GM18909 (cell line): ENCODE measurements around the gene CEP70.
"Not testable (repeated sequence)": the region's sequence is repeated elsewhere in the genome, so short reads cannot be mapped to it uniquely, and the experiment has no call there.

Source experiments
- ATAC-seq: cut with Tn5 transposase; IDR thresholded peaks from one replicate; pipeline ENCODE4 v1.9.1; 2021; ENCODE audit warnings: mild to moderate bottlenecking; ENCODE audit not compliant: unreplicated experiment, poor library complexity

Gene CEP70

DNA sequence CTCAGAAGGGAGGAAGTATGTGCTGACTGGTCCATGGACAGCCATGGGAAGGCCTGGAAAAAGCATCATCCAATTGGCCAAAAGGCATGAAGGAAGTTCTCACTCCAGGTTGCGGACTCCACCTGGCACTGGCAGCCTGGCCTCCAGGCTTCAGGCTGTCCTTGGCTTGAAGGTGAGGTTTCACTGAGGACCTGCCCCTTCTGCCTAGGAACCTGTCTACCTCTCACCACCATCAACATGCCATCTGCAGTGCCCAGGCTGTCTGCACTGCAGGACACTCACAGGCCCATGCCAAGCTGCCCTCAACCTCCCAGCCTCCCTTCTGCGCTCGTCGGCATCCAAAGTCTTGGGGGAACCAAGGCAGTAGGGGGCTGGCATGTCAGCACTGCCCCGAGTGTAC is 51.1 kb downstream of the CEP70 start:
- no peak for ATAC-seq

DNA sequence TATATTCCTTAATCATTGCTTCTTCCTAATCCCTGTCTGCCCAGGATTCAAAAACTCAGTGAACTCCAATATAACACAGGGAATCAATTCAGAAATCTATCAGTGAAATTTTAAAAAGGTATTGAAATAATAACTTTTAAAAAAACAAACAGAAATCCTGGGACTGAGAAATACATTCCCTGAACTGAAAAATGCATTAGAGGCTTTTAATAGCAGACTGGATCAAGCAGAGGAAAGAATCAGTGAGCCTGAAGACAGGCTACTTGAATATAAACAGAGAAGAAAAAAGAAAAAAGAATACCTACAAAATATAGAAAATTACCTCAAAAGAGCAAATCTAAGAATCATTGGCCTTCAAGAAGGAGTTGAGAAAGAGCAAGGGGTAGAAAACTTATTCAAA is 54.7 kb downstream of the CEP70 start:
- ATAC-seq = no peak

DNA sequence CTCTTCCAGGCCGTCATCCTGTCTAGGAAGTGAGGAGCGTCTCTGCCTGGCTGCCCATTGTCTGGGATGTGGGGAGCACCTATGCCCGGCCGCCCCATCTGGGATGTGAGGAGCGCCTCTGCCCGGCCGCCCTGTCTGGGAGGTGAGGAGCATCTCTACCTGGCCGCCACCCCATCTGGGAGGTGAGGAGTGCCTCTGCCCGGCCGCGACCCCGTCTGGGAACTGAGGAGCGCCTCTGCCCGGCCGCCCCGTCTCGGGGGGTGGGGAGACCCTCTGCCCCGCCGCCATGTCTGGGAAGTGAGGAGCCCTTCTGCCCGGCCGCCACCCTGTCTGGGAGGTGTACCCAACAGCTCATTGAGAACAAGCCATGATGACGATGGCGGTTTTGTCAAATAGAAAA is 72.6 kb downstream of the CEP70 start:
- not testable (repeated sequence) for ATAC-seq

DNA sequence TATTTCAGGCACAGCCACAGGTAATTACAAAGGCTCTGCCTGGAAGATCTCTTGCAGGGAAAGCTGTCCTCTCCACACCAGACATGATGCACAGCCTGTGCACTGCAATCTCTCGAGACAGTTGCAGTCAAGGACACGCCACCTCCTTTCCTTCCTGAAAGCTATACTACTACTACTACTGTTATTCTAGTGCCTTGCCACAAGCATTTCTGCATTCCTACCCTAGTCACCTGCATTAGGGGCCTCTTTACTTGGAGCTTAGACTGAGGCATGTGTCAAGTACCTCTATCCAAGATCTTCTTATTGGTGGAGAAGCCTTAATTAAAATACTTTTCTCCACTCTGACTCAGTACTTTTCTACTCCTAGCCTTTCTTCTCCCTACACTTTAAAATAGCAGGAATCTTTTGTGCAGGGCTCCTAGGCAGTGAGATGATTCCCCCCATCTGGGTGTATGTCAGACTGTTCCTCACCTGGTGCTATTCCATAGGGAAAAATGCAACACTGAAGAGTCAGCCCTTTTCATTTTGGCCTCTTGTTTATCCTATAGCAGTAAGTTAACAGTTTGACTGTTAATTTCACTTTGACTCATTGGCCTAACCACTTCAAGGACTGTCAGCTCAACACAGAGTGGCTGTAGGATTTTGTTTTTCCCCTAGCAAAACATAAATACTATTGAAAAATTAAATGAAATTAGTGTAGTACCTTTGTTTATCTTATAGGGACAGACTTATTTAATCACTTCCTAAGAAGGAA is 80.8 kb downstream of the CEP70 start:
- peak; percentile 77 for ATAC-seq

DNA sequence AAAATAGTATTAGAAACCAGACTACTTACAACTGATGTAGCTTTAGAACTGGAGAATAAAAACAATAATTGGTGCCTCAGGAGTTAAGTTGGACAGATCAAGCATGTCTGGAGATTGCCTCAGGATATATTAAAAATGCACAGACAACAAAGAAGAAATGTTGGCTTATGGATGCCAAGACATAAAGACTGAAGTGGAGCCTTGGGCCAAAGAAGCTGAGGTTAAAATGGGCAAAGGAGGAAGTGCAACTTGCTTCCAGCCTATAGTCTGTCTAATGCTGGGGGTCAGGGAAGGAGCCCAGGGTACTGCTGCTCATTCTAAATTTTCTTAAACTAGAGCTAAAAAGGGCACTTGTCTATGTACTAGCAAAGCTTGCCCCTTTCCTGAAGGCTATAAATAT is 82.1 kb downstream of the CEP70 start:
- ATAC-seq = no peak

DNA sequence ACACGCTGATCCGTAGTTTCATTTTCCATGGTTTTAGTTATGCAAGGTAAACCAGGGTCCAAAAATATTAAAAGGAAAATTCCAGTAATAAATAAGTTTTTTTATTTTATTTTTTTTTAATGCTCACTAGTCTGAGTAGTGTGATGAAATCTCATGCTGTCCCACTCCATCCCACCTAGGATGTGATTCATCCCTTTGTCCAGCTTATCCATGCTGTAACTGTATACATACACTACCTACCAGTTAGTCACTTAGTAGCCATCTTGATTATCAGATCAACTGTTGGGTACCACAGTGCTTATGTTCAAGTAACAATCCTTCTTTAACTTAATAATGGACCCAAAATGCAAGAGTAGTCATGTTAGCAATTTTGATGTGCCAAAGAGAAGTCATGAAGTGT is 84.5 kb downstream of the CEP70 start:
- ATAC-seq = no peak

DNA sequence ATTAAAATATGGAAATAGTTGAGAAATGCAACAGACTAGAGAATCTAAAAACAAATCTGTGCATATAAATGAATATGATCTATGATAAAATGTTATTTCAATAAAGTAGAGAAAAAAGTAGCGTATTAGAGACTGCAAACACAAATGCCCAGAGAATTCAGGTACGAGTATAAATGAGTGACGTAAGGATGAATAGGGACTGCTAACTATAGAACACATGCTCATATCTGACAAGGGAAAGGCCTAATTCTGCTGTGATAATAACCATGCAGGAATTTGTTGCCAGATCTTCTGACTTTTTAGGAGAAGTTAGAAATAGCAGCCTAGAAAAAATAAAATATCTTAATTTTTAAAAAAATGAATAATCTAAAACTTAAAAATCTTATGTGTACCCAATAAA is 86.5 kb downstream of the CEP70 start:
- ATAC-seq = no peak

DNA sequence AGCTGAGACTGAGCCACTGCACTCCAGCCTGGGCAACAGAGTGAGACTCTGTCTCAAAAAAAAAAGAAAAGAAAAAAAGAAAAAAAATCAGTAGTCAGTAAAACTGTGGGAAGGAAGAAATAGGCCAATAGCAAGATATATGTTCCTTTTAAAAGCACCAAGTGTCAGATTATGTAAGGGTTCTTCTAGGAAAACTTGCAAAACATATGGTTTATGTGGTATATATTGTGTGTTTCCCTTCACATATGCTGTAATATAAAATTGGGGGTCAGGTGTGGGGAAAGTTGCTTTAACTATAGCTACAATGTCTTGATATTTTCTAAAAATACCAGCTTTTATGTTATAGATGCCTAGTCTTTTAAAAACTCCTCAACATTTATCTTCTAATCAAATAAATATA is 95.1 kb downstream of the CEP70 start:
- no peak for ATAC-seq

DNA sequence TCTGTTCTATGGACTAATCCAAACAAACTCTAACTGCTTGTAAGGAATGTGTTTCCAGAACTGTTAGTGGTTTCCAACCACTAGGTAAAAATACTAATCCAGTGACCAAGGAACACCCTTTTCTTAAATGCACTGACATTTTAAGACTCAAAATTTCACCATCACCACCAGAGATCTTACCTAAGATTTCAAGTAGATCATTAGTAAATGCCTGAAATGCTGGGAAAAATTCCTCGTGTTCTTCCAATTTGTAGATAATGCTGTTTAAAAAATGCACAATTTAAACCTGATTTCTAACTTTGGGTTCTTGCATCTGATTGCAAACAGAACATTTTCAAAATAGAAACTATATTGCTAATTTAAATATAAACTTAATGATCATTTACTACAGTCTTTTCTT is 96.2 kb downstream of the CEP70 start:
- ATAC-seq = no peak

DNA sequence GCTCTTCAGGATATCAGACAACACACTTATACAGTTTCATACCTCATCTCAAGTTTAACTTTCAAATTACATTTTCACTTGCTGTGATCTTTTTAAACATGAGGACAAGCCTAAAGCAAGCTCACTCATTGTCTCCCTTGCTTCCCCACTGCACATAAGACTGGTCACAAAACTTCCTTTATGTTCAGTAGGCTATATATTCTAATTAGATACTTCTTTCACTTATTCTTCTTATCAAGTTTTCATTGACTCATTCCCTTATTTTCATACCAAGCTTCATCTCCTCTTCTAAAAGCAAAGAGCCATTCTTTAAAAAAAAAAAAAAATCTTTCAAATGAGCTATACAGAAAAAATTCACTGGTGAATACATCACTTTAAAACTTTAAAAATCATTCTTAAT is 97.0 kb downstream of the CEP70 start:
- no peak for ATAC-seq

DNA sequence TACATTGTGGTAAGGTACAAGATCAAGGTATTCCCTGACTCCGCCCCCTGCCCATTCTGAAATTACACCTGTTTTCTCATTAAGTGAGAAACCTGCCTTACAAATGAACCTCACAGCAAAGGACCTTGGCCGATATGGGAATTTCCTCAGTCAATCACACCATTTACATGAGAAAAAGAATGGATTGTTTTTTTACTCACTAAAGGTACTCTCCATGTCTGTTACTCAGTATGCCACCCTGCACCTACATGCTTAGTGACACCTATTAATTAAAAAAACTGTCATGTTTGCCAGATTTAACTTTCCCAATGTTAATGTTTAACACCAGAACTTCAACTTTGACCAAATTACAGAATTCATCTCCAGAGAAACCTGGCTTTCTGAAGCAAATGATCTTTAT is 97.6 kb downstream of the CEP70 start:
- ATAC-seq = no peak

DNA sequence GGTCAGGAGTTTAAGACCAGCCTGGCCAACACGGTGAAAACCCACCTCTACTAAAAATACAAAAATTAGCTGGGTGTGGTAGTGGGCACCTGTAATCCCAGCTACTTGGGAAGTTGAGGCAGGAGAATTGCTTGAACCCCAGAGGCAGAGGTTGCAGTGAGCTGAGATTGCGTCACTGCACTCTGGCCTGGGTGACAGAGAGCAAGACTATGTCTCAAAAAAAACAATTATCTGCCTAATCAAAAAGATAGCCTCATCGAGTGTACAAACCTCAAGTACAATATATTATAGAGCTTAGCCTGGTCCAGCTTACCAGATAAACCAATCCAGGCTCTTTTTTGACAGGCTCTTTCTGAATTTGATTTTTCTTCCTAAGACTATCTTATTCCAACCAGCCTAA is 98.4 kb downstream of the CEP70 start:
- ATAC-seq = not testable (repeated sequence)

DNA sequence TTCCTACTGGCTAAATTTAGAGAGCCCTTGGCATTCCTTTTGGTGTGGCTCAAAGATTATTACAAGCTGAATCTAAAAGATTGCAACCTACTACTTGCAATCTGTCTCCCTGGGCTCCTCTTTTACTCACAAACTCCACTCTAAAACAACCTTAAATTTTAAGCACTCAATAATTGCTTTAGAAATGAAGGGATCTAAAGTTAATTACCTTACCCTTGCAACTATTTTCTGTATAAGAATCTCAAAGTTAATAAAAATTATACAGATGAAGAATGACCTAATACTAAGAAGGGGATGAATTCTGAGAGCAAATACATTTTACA is 99.5 kb downstream of the CEP70 start:
- ATAC-seq = no peak

DNA sequence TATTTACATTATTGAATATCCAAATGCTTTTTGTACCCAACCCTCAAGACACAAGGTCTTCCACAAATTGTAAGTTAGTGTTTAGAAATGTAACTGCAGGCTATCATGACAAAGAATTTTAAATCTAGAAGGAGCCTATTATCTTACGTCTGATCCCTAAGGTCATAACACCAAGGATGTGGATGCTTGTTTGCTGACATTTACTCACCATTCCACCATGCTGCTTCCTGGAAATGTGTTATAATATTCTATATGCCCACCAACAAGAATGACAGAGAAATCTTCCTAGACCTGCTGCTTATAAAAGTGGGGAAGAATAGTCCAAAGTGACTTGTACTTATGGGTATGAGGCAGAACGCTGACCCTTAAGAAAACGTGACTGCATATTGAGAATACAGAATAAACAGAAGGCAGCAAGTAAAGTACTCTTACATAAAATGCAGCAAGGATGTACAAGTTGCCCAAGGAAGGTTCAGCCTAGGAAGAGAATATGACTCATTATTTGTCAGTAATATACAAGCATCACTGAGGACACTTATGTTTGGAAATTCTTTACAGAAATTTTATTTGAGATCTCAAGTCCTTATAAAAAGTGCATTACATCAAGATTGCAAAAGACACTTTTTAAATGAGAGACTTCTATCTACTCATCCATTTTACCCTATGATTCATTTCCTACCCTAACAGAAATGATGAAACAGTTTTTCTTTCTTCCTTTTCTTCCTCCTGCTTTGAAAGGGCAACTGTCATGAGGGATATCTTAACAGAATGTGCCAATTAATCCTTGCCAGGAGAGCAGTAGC is 100.1 kb downstream of the CEP70 start:
- no peak for ATAC-seq

DNA sequence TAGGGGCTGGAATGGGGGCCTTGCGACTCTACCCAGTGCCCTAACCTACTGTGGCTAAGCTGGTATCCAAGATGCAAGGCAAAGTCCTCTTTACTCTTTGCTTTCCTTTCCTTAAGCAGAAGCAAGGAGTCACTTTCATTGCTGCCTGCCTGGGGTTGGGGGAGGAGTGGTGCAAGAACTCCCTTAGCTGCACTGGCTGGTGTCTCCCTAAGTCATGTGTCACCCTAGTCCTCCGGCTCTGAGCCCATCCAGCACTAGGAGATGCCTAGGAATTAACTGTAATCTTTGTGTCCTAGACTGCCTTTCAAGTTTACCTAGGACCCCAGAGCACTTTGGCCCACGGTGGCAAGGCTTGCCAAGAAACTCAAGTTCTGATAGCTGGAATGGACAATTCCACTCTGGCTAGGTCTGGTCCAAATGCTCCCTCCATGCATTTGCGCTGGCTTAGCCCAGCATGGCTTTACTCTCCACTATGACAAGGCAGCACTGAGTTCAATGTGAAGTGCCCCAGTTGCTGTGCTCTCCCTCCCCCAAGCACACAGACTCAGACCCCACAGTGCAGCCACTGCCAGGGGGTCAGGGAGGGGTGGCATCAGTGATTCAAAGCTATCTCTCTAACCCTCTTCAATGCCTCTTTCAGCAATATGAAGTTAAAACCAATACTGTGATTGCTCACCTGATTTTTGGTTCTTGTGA is 100.9 kb downstream of the CEP70 start:
- ATAC-seq = no peak

DNA sequence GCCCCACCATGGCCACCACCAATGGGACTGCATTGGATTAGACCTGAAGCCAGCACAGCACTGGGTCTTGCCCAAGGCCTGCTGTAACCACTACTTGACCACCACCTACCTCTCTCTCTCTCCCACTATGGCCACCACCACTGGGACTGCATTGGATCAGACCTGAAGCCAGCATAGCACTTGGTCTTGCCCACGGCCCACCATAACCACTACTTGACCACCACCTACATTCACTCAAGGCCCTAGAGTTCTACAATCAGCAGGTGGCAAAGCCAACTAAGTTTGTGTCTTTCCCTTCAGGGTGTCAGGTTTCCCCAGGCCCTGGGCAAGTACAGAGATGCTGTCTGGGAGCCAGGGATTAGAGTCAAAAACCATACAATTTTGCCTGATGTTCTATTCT is 102.1 kb downstream of the CEP70 start:
- ATAC-seq = no peak

DNA sequence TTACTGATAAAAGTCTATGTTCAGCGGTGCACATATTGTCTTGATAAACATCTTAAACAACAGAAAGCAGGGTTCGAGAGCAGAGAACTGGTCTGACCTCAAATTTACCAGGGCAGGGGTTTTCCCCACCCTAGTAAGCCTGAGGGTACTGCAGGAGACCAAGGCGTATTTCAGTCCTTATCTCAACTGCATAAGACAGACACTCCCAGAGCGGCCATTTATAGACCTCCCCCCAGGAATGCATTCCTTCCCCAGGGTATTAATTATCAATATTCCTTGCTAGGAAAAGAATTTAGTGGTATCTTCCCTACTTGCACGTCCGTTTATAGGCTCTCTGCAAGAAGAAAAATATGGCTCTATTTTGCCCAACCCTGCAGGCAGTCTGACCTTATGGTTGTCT is 107.5 kb downstream of the CEP70 start:
- ATAC-seq = not testable (repeated sequence)

DNA sequence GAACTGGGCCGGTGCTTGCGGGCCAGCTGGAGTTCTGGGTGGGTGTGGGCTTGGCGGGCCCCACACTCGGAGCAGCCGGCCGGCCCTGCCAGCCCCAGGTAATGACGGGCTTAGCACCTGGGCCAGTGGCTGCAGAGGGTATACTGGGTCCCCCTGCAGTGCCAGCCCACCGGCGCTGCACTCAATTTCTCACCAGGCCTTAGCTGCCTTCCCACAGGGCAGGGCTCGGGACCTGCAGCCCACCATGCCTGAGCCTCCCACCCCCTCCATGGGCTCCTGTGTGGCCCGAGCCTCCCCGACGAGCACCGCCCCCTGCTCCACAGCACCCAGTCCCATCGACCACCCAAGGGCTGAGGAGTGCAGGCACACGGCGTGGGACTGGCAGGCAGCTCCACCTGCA is 109.4 kb downstream of the CEP70 start:
- not testable (repeated sequence) for ATAC-seq

DNA sequence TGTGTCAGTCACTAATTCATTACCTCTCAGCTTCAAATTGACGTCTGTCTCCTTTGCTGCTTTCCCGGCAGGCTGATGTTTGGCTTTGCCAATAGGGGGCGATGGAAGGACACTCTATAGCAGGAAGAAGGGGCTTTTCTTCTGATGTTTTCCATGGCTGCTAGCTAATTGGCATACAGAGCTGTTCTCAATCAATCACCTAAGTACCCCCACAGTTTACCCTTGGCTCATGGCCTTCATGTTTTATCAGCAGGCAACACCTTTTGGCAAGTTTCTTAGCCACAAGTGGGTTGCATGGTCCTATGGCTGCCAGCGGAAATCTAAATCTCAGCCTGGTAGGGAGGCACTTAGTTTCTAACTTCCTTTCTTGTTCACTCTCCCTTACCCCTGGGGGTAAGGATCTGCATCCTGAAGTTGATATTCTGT is 114.6 kb downstream of the CEP70 start:
- ATAC-seq = no peak

DNA sequence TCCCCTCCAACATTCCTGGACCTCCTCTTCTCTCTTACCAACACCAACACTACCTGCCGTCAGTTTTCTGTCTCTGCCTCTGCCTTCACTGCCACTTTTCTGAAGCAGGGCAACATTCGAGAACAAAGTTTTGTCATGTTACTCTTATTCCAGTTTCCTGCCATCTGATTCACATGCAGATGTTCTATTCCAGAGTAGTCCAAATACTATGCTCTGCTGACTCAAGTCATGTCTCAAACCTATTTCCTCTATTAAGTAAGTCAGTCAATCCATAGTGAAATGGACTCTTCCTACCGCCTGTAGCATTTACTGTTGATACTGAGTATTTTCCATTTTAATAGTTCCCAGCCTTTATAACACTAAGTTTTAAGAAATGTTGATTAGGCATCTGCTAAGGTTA is 116.3 kb downstream of the CEP70 start:
- ATAC-seq = no peak

DNA sequence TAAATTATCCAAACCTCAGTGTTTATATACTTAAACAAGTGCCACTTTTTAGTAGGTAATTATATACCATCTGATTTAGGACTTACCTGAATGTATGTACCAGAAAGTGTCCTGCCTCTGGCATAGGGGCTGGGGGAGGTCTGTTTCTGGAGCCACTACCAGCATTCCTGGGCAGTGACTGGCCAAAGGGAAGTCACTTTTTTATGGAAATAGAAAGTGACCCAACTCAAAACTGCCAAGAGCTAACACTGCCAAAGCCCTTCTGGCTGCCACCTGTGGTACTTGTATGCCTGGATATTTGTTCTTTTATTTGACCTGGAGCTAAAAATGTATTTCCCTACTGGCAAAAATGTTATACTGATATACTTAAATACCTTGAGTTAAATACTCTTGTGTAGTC is 116.9 kb downstream of the CEP70 start:
- no peak for ATAC-seq
